ENCODE results near the gene EID3.

The EID3 gene

GRCh38 chr12:104340925-104341611 lies 37.5 kb downstream of the EID3 start:
- no peak for DNase-seq

GRCh38 chr12:104342147-104342546 lies 38.6 kb downstream of the EID3 start:
- no peak for DNase-seq

DNA sequence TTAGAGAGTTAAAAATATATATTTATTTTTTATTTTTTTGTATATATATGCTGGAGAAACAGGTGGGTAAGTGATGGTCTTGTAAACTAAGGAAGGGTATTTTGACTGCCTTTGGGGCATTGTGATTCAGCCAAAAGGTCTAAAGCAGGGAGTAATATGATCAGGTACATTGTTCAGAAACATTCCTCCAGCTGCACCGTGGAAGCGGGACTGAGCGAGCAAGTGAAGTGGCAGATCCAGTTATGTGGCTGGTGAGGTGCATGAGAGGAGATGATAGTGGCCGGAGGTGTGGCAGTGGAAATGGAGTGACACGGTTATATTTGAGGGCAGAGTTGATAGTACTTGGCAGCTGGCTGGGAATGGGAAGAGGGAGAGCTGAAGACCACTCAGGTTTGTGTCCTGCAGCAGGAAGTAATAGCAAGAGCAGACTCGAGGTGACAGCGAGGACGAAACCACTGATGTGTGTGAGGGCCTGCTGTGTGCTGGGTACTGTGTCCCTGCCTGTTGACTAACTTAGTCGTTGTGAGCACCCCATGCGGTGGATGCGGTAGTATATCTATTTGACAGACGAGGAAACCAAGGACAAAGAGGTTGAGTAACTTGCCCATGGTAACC lies 39.2 kb downstream of the EID3 start:
- no peak for DNase-seq

DNA sequence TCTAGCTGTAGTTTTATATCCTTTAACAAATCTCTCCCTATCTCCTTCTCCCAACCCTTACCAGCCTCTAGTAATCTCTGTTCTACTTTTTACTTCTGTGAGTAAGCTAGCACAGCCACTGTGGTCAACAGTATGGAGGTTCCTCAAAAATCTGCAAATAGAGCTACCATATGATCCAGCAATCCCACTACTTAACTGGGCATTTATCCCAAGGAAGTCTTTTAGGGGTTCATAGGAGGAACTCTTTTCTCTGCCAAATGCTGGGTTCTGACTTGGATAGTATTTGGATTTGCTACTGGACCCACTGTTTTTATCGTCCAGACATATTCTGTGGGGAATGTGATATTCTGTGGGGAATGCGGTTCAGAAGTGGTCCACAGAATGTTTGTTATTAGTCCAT lies 41.1 kb downstream of the EID3 start:
- DNase-seq, result no peak

DNA sequence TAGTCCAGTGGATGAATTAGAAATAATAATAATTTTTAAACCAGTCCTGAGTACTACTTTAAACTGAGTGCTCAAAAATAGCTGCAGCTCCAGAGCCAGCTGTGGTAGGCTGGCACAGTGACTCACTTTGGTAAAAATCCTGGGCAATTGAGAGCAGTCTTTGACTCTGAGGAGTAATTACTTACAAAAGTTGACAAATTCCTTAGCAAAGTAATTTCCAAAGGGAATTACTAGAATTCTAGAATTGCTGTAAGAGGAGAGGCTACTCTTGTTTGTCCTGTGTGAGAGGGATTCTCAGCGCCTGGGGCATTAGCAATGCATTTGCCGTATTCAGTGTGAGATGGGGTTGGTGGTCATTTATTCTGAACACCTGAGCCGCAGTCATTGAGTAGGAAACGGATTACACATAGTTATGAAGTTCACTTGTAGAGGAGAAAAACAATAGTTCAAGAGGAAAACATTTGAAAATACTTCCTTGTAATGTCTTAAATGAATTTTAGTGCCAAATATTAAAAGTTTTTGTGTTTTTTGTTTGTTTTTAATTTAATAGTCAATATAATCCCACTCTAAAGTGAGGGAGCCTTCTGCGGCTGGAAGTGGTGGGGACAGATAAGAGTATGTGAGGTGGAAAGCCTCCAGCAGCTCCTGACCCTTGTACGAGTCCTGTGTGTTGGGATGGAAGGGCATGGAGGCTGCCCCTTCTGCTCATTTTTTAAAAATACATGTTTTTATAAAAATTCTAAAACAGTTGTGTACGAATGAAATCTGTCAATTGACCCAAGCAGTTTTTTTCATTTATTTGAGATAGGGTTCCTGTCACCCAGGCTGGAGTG lies 41.9 kb downstream of the EID3 start:
- no peak for DNase-seq

- no peak for DNase-seq
Measured at GRCh38 chr12:104347374-104348075, 44.0 kb downstream of the EID3 start.

DNA sequence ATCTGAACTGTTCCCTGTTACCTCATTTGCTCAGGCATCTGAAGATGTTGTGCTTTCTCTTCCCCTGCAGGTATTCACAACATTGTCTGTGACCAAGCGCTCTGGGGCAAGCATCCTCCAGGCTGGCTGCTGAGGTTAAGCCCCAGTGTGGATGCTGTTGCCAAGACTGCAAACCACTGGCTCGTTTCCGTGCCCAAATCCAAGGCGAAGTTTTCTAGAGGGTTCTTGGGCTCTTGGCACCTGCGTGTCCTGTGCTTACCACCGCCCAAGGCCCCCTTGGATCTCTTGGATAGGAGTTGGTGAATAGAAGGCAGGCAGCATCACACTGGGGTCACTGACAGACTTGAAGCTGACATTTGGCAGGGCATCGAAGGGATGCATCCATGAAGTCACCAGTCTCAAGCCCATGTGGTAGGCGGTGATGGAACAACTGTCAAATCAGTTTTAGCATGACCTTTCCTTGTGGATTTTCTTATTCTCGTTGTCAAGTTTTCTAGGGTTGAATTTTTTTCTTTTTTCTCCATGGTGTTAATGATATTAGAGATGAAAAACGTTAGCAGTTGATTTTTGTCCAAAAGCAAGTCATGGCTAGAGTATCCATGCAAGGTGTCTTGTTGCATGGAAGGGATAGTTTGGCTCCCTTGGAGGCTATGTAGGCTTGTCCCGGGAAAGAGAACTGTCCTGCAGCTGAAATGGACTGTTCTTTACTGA lies 44.9 kb downstream of the EID3 start:
- DNase-seq, result no peak

DNA sequence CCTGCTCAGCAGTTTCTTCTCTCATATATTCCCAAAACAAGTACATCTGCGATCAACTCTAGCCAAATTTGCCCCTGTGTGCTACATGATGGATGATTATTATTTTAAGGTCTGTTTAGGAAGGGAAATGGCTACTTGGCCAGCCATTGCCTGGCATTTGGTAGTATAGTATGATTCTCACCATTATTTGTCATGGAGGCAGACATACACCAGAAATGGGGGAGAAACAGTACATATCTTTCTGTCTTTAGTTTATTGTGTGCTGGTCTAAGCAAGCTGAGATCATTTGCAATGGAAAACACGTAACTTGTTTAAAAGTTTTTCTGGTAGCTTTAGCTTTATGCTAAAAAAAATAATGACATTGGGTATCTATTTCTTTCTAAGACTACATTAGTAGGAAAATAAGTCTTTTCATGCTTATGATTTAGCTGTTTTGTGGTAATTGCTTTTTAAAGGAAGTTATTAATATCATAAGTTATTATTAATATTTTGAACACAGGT lies 45.5 kb downstream of the EID3 start:
- DNase-seq, result no peak

GRCh38 chr12:104350211-104351056 lies 46.9 kb downstream of the EID3 start:
- no peak for DNase-seq

GRCh38 chr12:104351057-104351983 lies 47.8 kb downstream of the EID3 start:
- DNase-seq, result no peak

- DNase-seq, result no peak
Measured at GRCh38 chr12:104352106-104352713, 48.7 kb downstream of the EID3 start.

DNA sequence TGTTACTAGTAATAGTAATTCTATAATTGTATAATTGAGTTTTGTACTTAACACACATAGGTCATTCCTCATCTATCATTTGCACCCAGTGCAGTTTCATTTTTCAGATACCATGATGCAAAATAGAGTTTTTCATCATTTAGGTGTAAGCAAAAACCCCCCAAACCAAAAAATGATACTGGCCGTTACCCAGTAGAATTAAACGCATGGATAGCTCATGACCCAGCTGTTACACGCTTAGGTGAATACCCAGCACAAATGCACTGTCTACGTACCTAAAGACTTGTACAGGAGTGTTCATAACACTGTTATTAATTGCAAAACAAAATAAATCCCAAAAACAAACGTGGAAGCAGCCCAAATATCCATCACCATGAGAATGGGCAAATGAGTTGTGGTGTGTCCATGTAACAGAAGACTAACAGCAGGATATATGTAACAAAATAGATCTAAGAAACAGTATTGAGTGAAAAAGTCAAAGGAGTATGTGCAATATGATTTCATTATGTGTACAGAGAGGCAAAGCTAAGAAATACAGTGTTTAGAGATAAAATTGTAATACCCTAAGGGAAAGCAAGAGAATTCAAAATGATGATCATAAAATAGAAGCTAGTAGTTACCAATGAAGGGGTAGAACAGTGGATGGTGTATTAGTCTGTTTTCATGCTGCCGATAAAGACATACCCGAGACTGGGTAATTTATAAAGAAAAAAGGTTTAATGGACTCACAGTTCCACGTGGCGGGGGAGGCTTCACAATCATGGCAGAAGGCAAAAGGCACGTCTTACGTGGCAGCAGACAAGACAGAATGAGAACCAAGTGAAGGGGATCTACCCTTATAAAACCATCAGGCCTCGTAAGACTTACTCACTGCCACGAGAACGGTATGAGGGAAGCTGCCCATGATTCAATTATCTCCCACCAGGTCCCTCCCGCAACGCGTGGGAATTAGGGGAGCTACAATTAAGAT lies 49.8 kb downstream of the EID3 start:
- DNase-seq, result no peak

- no peak for DNase-seq
Measured at GRCh38 chr12:104354167-104354867, 50.8 kb downstream of the EID3 start.
